ENCODE results near the gene SEZ6L2. TPM values are rescaled to one million over a fixed set of nuclear protein-coding genes. Genes with fewer than 3 reads are reported as not detected.
A peak's percentile ranks its signal among the peaks of the same experiment; 100 is the strongest.

The SEZ6L2 gene
- total RNA-seq, 4 donors from 2014 or later, result 0.20 to 1.7 (median 0.56) TPM

DNA sequence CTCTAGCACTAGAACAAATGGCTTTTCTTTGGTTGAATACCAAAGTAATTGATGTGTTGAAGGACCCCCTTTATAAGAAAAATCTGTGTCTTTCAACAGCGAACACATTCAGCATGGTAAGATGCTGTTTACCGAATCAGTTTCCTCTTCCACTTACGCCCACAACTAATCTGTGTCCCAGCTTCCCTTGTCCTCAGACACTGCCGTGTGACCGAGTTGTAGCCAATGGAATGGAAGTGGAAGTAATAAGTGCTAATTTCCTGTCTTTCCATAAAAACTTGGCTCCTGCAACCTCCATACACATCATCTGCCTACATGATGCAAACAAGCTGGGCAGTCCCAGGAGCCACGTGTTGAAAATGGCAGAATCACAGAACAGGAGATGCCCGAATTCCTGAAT is 46.7 kb downstream of the SEZ6L2 start:
- intact Hi-C loops (cut with DNase I; ENCODE audit: low total_unique reads) (no loop called here), in situ Hi-C loops (cut with MboI; ENCODE audit: low sequenced_read_pairs in 4 of 4) (no loop called here)
- Histone ChIP-seq H3K9me3 (no peaks in the 10 kb centered on the region), H3K27me3 (no peaks in the 10 kb centered on the region), H3K4me3 (no peak overlapping the region), H3K36me3 (peaks cover 0 to 4% of the 10 kb centered on the region in 2 donors), H3K27ac (peak overlapping the region in 3 of 4 donors; percentile 20 to 49 (median 44)), H3K4me1 (no peaks in the 10 kb centered on the region)
- ATAC-seq, result peak in 1 of 2 donors; percentile 28
- DNase-seq, result no peak
- TF ChIP-seq POLR2A (IDR thresholded peaks at IDR 0.05), result no peak
- TF ChIP-seq, protein P1, sequence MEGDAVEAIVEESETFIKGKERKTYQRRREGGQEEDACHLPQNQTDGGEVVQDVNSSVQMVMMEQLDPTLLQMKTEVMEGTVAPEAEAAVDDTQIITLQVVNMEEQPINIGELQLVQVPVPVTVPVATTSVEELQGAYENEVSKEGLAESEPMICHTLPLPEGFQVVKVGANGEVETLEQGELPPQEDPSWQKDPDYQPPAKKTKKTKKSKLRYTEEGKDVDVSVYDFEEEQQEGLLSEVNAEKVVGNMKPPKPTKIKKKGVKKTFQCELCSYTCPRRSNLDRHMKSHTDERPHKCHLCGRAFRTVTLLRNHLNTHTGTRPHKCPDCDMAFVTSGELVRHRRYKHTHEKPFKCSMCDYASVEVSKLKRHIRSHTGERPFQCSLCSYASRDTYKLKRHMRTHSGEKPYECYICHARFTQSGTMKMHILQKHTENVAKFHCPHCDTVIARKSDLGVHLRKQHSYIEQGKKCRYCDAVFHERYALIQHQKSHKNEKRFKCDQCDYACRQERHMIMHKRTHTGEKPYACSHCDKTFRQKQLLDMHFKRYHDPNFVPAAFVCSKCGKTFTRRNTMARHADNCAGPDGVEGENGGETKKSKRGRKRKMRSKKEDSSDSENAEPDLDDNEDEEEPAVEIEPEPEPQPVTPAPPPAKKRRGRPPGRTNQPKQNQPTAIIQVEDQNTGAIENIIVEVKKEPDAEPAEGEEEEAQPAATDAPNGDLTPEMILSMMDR (IDR thresholded peaks at IDR 0.05 in 4 of 5, conservative IDR thresholded peaks at IDR 0.05 in 1 of 5), result no peak

DNA sequence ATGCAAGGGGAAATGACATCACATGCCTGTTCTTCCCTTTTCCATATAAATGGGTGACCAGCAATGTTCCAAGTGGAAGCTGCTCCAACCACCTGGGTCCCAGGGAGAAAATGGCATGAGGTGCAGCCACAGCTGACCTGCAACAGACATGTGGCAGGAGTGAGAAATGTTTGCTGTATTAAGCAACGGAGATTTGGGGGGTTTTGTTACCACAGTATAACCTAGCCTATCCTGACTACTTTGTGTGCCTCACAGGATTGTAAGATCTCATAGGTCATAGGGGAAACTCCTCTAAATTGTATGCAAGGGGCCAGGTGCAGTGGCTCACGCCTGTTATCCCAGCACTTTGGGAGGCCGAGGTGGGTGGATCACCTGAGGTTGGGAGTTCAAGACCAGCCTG is 48.4 kb downstream of the SEZ6L2 start:
- TF ChIP-seq, protein P1 (IDR thresholded peaks at IDR 0.05 in 4 of 5, conservative IDR thresholded peaks at IDR 0.05 in 1 of 5), result no peak
- no peak for TF ChIP-seq POLR2A (IDR thresholded peaks at IDR 0.05)
- DNase-seq (no peak), ATAC-seq (no peak)
- Histone ChIP-seq H3K4me1 (no peaks in the 10 kb centered on the region), H3K4me3 (no peak overlapping the region), H3K36me3 (peaks cover 0 to 20% of the 10 kb centered on the region in 2 donors), H3K27ac (no peak overlapping the region), H3K9me3 (no peaks in the 10 kb centered on the region), H3K27me3 (no peaks in the 10 kb centered on the region)
- in situ Hi-C loops (cut with MboI; ENCODE audit: low sequenced_read_pairs in 4 of 4) (no loop called here), intact Hi-C loops (cut with DNase I; ENCODE audit: low total_unique reads) (no loop called here)

DNA sequence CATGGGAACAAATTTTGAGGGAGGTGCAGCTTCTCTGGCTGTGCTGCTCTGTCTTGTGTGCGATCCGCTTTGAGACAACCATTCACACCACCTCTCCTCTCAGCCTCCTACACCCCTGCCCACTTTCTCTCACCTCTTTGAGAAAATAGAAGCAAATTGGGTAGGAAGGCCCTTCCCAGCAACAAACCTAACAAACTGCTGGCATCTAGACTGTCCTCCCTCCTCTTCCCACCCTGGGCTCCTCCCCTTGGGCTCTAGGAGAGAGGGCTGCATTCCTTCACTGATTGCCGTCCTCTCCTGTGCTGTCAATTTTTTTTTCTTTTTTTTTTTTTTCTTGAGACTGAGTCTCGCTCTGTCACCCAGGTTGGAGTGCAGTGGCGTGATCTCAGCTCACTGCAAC is 49.8 kb downstream of the SEZ6L2 start:
- H3K36me3 ChIP-seq, result peaks cover 0 to 34% of the 10 kb centered on the region in 2 donors
- ATAC-seq, result no peak
- H3K27me3 ChIP-seq, result no peaks in the 10 kb centered on the region
- H3K4me1 ChIP-seq, result no peaks in the 10 kb centered on the region
- intact Hi-C loops (cut with DNase I; ENCODE audit: low total_unique reads) (no loop called here), in situ Hi-C loops (cut with MboI; ENCODE audit: low sequenced_read_pairs in 4 of 4) (loop anchor here in 3 of 4 donors (5.0 to 10.0 kb wide), 2 partner anchors 147 to 155 kb away; no protein-coding TSS in a partner anchor)
- no peak for TF ChIP-seq POLR2A (IDR thresholded peaks at IDR 0.05)
- TF ChIP-seq, protein P1 (IDR thresholded peaks at IDR 0.05 in 4 of 5, conservative IDR thresholded peaks at IDR 0.05 in 1 of 5), result no peak
- H3K9me3 ChIP-seq, result no peaks in the 10 kb centered on the region
- H3K27ac ChIP-seq, result no peak overlapping the region
- DNase-seq, result no peak
- H3K4me3 ChIP-seq, result no peak overlapping the region

DNA sequence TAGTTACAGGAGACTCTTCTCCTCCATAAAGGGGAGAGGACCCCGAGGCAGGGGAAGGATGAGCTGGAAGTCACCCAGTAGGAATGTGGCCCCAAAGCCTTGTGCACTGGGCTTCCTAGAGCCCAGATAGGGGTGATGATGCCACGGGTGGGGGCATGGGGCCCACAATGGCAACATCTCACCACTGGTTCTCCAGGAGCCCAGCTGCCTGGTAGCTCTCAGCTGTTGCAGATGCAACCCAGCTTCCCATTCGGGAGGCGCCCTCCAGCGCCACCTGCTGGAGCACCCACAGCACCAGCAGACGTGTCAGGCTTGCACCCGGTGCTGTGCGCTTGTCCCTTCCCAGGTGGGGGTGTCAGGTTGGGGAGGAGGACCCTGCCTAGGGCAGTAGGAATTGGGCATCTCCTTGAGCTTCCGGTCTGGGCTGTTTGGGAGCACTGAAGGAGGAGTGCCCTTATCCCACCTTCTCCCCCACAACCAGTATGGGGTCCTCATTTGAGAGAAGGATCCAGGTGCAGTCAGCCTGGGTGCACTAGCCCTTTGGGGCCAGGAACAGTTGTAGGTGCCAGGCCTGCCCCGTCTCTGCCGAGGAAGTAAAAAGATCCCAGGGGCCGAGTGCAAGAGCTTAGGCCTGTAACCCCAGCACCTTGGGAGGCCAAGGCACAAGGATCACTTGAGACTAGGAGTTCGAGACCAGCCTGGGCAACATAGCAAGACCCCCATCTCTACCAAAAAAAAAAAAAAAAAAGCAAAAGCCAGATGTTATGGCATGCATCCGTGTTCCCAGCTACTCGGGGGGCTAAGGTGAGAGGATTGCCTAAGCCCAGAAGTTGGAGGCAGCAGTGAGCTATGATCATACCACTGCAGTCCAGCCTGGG is 50.7 kb downstream of the SEZ6L2 start:
- peaks cover 0 to 41% of the 10 kb centered on the region in 2 donors for H3K36me3 ChIP-seq
- no peaks in the 10 kb centered on the region for H3K4me1 ChIP-seq
- H3K9me3 ChIP-seq, result no peaks in the 10 kb centered on the region
- H3K27me3 ChIP-seq, result no peaks in the 10 kb centered on the region
- no peak for TF ChIP-seq POLR2A (IDR thresholded peaks at IDR 0.05)
- TF ChIP-seq, protein P1 (IDR thresholded peaks at IDR 0.05 in 4 of 5, conservative IDR thresholded peaks at IDR 0.05 in 1 of 5), result peak; percentile 72 to 93 (median 84)
- H3K4me3 ChIP-seq, result no peak overlapping the region
- DNase-seq (peak; percentile 33 to 50), ATAC-seq (peak; percentile 50 to 87)
- intact Hi-C loops (cut with DNase I; ENCODE audit: low total_unique reads), result loop anchor here (1.0 kb wide), 2 partner anchors 43 to 148 kb away; no protein-coding TSS in a partner anchor
- in situ Hi-C loops (cut with MboI; ENCODE audit: low sequenced_read_pairs in 4 of 4), result loop anchor here in 3 of 4 donors (5.0 to 10.0 kb wide), 2 partner anchors 146 to 154 kb away; no protein-coding TSS in a partner anchor
- H3K27ac ChIP-seq, result no peak overlapping the region

All from gastrocnemius medialis (tissue), 4 donors.